K562 (cell line): Measurements from ENCODE around the gene MIEF1. TPM values are rescaled to one million over a fixed set of nuclear protein-coding genes. Genes with fewer than 3 reads are reported as not detected.

Experiments used
- ATAC-seq: fragments of 200-7000 bp; cut with Tn5 transposase; 3 replicates; pipeline ENCODE4 v1.9.1; 2020; ENCODE audit warnings: moderate library complexity
- BruUV-seq: library from RNA; stranded (reverse); fragments of 400-500 nt; replicated peaks from 2 replicates; lab custom pipeline; 2021; lab: Mats Ljungman, UMichigan
- CTCF ChIA-PET: fragments of 300-600 bp; formaldehyde crosslinking; extraction: SDS; loops from one replicate; lab custom pipeline; 2021; ENCODE audit warnings: low intra/inter-chr PET ratio; lab: Yijun Ruan, JAX
- POLR2A ChIA-PET: fragments of 300-600, 350-650 bp; sonication (Branson Sonifier 250); formaldehyde crosslinking; extraction: SDS; loops from one replicate; lab custom pipeline; 2021; ENCODE audit warnings: antibody characterized with exemption, inconsistent platforms; lab: Yijun Ruan, JAX
- DNase-seq, 4 experiments: peaks; one replicate each; pipeline versions ENCODE4 v3.0.0 to v3.0.0-alpha.2; 2011 to 2018; ENCODE audit warnings: low spot score in 3 of 4, mixed read lengths in 3 of 4; ENCODE audit errors: extremely low read depth in 1 of 4
- FAIRE-seq: peaks from 2 replicates; lab custom pipeline; 2011; peaks lifted over from hg19 to GRCh38; lab: Jason Lieb, UNC
- H2AFZ ChIP-seq: 2 replicates; pipeline ENCODE4 v1.6.0; 2011; ENCODE audit warnings: low read depth, low read length, control low read depth, inconsistent platforms
- H3K27ac ChIP-seq: fragments of 200-600 bp; 3 replicates; pipeline ENCODE4 v1.8.0; 2011; ENCODE audit warnings: low read depth, mild to moderate bottlenecking, control low read depth, inconsistent platforms, low read length, moderate library complexity, mixed read lengths; ENCODE audit errors: extremely low read depth
- H3K27me3 ChIP-seq, 2 experiments: fragments of 300-600 bp in 1 of 2; 2 replicates in 1 of 2; 3 replicates in 1 of 2; pipeline versions ENCODE4 v1.6.0 to v1.8.0; 2011; ENCODE audit warnings: inconsistent platforms in 2 of 2, low read length in 2 of 2, mild to moderate bottlenecking in 1 of 2, mixed read lengths in 1 of 2, moderate library complexity in 1 of 2; ENCODE audit not compliant: control insufficient read depth in 2 of 2, insufficient read depth in 2 of 2
- H3K36me3 ChIP-seq: fragments of 300-600 bp; 3 replicates; pipeline ENCODE4 v1.8.0; 2011; ENCODE audit warnings: mild to moderate bottlenecking, low read length, inconsistent platforms; ENCODE audit not compliant: control insufficient read depth, insufficient read depth
- H3K4me1 ChIP-seq, 2 experiments: fragments of 200-600 bp in 1 of 2; replicated peaks in 1 of 2; 2 replicates in 1 of 2; 3 replicates in 1 of 2; pipeline versions ENCODE4 v1.5.1 to v1.8.0; 2011; ENCODE audit warnings: inconsistent platforms in 2 of 2, low read length in 2 of 2, mild to moderate bottlenecking in 1 of 2, mixed read lengths in 1 of 2, moderate library complexity in 1 of 2; ENCODE audit not compliant: control insufficient read depth in 2 of 2, insufficient read depth in 2 of 2
- H3K4me2 ChIP-seq: 2 replicates; pipeline ENCODE4 v1.6.1; 2011; ENCODE audit warnings: low read length, control low read depth, inconsistent platforms, mixed read lengths; ENCODE audit not compliant: insufficient read depth
- H3K4me3 ChIP-seq: fragments of 200-600 bp; sonication (generic), shearing (Covaris generic); 2 replicates; pipeline ENCODE4 v1.5.1; 2016; ENCODE audit warnings: control low read depth, inconsistent platforms
- H3K79me2 ChIP-seq: fragments of 200-600 bp; 3 replicates; pipeline ENCODE4 v1.8.0; 2011; ENCODE audit warnings: low read length, inconsistent platforms; ENCODE audit not compliant: control insufficient read depth, insufficient read depth
- H3K9ac ChIP-seq, 2 experiments: 2 replicates each; pipeline versions ENCODE4 v1.6.0 to v1.6.1; 2011; ENCODE audit warnings: low read depth in 2 of 2, low read length in 2 of 2, control low read depth in 1 of 2, inconsistent platforms in 1 of 2, mild to moderate bottlenecking in 1 of 2, mixed read lengths in 1 of 2; ENCODE audit not compliant: insufficient read depth in 1 of 2
- H3K9me1 ChIP-seq: one replicate; pipeline ENCODE4 v1.6.0; 2011; ENCODE audit warnings: inconsistent platforms, mild to moderate bottlenecking, low read length, moderate library complexity; ENCODE audit not compliant: control insufficient read depth, insufficient read depth
- H3K9me3 ChIP-seq: replicated peaks from 2 replicates; pipeline ENCODE4 v1.5.1; 2011; ENCODE audit warnings: low read depth, low read length, inconsistent platforms; ENCODE audit not compliant: control insufficient read depth, insufficient read depth
- H4K20me1 ChIP-seq: replicated peaks from 2 replicates; pipeline ENCODE4 v1.6.1; 2011; ENCODE audit warnings: low read length, inconsistent platforms, mixed read lengths; ENCODE audit not compliant: control insufficient read depth, insufficient read depth
- ARID4B ChIP-seq: sonication (generic); formaldehyde crosslinking; IDR thresholded peaks from 2 replicates; pipeline ENCODE4 v1.8.0; 2022; ENCODE audit warnings: mild to moderate bottlenecking, missing genetic modification reagents
- POLR2A ChIP-seq: fragments of 450-650 bp; conservative IDR thresholded peaks from 2 replicates; pipeline ENCODE4 v1.6.1; 2016
- RBFOX2 ChIP-seq: fragments of 200-400 bp; formaldehyde crosslinking; IDR thresholded peaks from 2 replicates; pipeline ENCODE4 v1.6.1; 2017; ENCODE audit warnings: low read depth, mild to moderate bottlenecking, low read length, moderate library complexity
- WHSC1 ChIP-seq: IDR thresholded peaks from one replicate; pipeline ENCODE4 v1.6.1; 2012; ENCODE audit warnings: low read length, control low read depth, inconsistent platforms
- ZNF586 ChIP-seq: fragments of 450-650 bp; formaldehyde crosslinking; conservative IDR thresholded peaks from 2 replicates; pipeline ENCODE4 v1.4.0; 2020; ENCODE audit warnings: mild to moderate bottlenecking, moderate library complexity
- WGBS: fragments of 100-300 bp; shearing (Covaris generic); methylation state at CpG from one replicate; pipeline ENCODE4 v1.1.6; 2016; ENCODE audit warnings: low coverage, mixed read lengths; ENCODE audit not compliant: insufficient coverage; ENCODE audit errors: missing lambda C conversion rate; 5-methylcytosine and 5-hydroxymethylcytosine counted together
- in situ Hi-C: fragments of 300-500 bp; cut with MboI; formaldehyde crosslinking; loops from 4 replicates; pipeline ENCODE4 v1.15.0; 2018; ENCODE audit warnings: inconsistent platforms, mixed read lengths
- intact Hi-C: fragments of 100-400 bp; cut with micrococcal nuclease; formaldehyde crosslinking; loops from 2 replicates; pipeline ENCODE4 v1.14.2; 2022
- polyA plus RNA-seq, 8 experiments: library from polyadenylated mRNA; depleted of rRNA in 4 of 8; stranded (reverse) in 5 of 8; unstranded in 3 of 8; fragments of >200 nt; fragmentation: Nextera tagmentation in 2 of 8; fragmentation: Illumina TruSeq in 1 of 8; extraction: Ambion mirVana in 2 of 8; extraction: Trizol in 1 of 8; gene quantifications; 2 replicates each; pipeline versions ENCODE4 v1.2.1 to v1.2.3, GENCODE V29; 2011 to 2014; ENCODE audit warnings: inconsistent platforms in 1 of 8, missing spikeins in 1 of 8
- total RNA-seq, 7 experiments: library from RNA; depleted of rRNA in 6 of 7; stranded (reverse); fragments of >200 nt in 6 of 7; fragmentation: Illumina TruSeq in 2 of 7; extraction: Trizol in 2 of 7; gene quantifications; 2 replicates each; pipeline versions ENCODE4 v1.2.1 to v1.2.3, GENCODE V29; 2011 to 2021; ENCODE audit warnings: low replicate concordance in 1 of 7
- TF ChIP-seq, protein P1 (sequence below): sonication (generic); formaldehyde crosslinking; IDR thresholded peaks from 2 replicates; pipeline ENCODE4 v1.8.0; 2022; ENCODE audit warnings: missing genetic modification reagents, mild to moderate bottlenecking, moderate library complexity, borderline replicate concordance

Gene MIEF1
- total and polyA plus RNA-seq, 9 of the 15 experiments (the other 6 are each of a cell fraction or from before 2014, with no cell fraction given), result 10.9 to 51.8 (median 25.5) TPM

DNA sequence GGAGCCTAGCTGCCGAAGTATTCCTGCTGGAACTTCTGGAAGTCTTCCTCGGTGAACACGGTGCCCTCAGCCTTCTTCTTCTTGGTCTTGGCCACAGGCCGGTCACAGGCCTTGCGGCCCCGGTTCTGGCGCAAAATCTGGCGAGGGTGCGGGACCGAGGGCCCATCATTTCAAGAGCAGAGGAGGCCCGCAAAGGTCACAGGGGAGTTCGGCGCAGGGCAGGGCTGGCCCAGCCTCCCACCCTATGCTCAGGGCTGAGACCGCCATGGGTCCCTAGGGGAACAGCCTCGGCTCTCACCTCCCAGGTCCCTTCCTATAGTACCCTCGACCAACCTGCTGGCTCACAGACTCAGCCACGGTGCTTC is 27.4 kb downstream of the MIEF1 start:
- TF ChIP-seq POLR2A, result 0 out of 2 replicates have a peak, but pooled peaks have one; percentile 20
- 0 out of 2 replicates have a peak, but pooled peaks have one; percentile 16 for TF ChIP-seq ARID4B
- no peak for TF ChIP-seq ZNF586 (CRISPR knock-in tag)
- no peak for TF ChIP-seq WHSC1
- TF ChIP-seq RBFOX2, result peak; percentile 36
- TF ChIP-seq, protein P1, sequence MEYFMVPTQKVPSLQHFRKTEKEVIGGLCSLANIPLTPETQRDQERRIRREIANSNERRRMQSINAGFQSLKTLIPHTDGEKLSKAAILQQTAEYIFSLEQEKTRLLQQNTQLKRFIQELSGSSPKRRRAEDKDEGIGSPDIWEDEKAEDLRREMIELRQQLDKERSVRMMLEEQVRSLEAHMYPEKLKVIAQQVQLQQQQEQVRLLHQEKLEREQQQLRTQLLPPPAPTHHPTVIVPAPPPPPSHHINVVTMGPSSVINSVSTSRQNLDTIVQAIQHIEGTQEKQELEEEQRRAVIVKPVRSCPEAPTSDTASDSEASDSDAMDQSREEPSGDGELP, result no peak
- Histone ChIP-seq H3K4me3 (no peak overlapping the region), H3K36me3 (peaks cover 51% of the 10 kb centered on the region), H3K27me3 (no peaks in the 10 kb centered on the region), H2AFZ (no peak overlapping the region), H3K9ac (peak overlapping the region in 1 of 2 experiments; percentile 49; a peak in 2 of 4 replicates), H3K4me1 (peaks cover 27 to 54% of the 10 kb centered on the region in 2 experiments; a peak in 4 of 5 replicates), H3K27ac (peak overlapping the region; percentile 15; the same call in 1 of the 3 replicates), H4K20me1 (peaks cover 7% of the 10 kb centered on the region), H3K79me2 (peaks cover 51% of the 10 kb centered on the region), H3K9me3 (no peaks in the 10 kb centered on the region), H3K9me1 (no peaks in the 10 kb centered on the region), H3K4me2 (peak overlapping the region; percentile 54)
- in situ Hi-C loops (no loop called here), intact Hi-C loops (loop anchor here (10.0 kb wide), 1 partner anchor 355 kb away; no protein-coding TSS in a partner anchor)
- DNase-seq (no peak), FAIRE-seq (no peak), ATAC-seq (no peak)
- POLR2A ChIA-PET, result interaction anchor here (0.6 to 4.2 kb wide), 10 partner anchors 9 to 659 kb away, joined by 3 to 42 read pairs (median 3); partner anchors contain the start of genes ATF4 and RPL3
- CTCF ChIA-PET, result interaction anchor here (0.6 to 2.1 kb wide), 6 partner anchors 33 to 553 kb away, joined by 3 to 18 read pairs (median 4); no protein-coding TSS in a partner anchor
- no TSS peak for BruUV-seq
- WGBS, result 62% methylated on average over 15 of the region's 17 CpGs
